IPS DF 4.7 (cell line): Measurements from ENCODE around the gene PSMG3.

Source experiments
- DNase-seq: peaks from one replicate; pipeline ENCODE4 v3.0.0-alpha.2; 2013; ENCODE audit warnings: low spot score; ENCODE audit errors: extremely low read depth

PSMG3 gene

GRCh38 chr7:1545417-1546246 is 24.2 kb downstream of the PSMG3 start:
- DNase-seq = no peak

GRCh38 chr7:1544896-1545416 is 24.9 kb downstream of the PSMG3 start:
- DNase-seq = no peak

GRCh38 chr7:1544178-1544895 is 25.5 kb downstream of the PSMG3 start:
- DNase-seq = no peak

- no peak for DNase-seq
Observed at GRCh38 chr7:1543826-1544177, 26.0 kb downstream of the PSMG3 start.

GRCh38 chr7:1542841-1543747 is 26.7 kb downstream of the PSMG3 start:
- no peak for DNase-seq

- DNase-seq = no peak
Observed at GRCh38 chr7:1542329-1542728, 27.5 kb downstream of the PSMG3 start.

GRCh38 chr7:1541431-1542162 is 28.2 kb downstream of the PSMG3 start:
- no peak for DNase-seq

- no peak for DNase-seq
Observed at GRCh38 chr7:1540776-1541271, 29.0 kb downstream of the PSMG3 start.

GRCh38 chr7:1539882-1540775 is 29.7 kb downstream of the PSMG3 start:
- DNase-seq = no peak

GRCh38 chr7:1539181-1539881 is 30.5 kb downstream of the PSMG3 start:
- DNase-seq = no peak

GRCh38 chr7:1538544-1539180 is 31.2 kb downstream of the PSMG3 start:
- DNase-seq = no peak

- no peak for DNase-seq
Observed at GRCh38 chr7:1537535-1538412, 32.1 kb downstream of the PSMG3 start.

GRCh38 chr7:1536743-1537534 is 32.9 kb downstream of the PSMG3 start:
- DNase-seq = no peak

GRCh38 chr7:1536455-1536742 is 33.4 kb downstream of the PSMG3 start:
- DNase-seq = no peak

- DNase-seq = no peak
Observed at GRCh38 chr7:1535701-1536454, 34.0 kb downstream of the PSMG3 start.

GRCh38 chr7:1535100-1535458 is 34.8 kb downstream of the PSMG3 start:
- DNase-seq = no peak
